GM21367 (cell line): Measurements from ENCODE around the gene SDR42E1.
"Not testable (repeated sequence)": the region's sequence is repeated elsewhere in the genome, so short reads cannot be mapped to it uniquely, and the experiment has no call there.

ENCODE experiments used
- ATAC-seq: cut with Tn5 transposase; IDR thresholded peaks from one replicate; pipeline ENCODE4 v1.9.1; 2021; ENCODE audit not compliant: unreplicated experiment

Gene SDR42E1

DNA sequence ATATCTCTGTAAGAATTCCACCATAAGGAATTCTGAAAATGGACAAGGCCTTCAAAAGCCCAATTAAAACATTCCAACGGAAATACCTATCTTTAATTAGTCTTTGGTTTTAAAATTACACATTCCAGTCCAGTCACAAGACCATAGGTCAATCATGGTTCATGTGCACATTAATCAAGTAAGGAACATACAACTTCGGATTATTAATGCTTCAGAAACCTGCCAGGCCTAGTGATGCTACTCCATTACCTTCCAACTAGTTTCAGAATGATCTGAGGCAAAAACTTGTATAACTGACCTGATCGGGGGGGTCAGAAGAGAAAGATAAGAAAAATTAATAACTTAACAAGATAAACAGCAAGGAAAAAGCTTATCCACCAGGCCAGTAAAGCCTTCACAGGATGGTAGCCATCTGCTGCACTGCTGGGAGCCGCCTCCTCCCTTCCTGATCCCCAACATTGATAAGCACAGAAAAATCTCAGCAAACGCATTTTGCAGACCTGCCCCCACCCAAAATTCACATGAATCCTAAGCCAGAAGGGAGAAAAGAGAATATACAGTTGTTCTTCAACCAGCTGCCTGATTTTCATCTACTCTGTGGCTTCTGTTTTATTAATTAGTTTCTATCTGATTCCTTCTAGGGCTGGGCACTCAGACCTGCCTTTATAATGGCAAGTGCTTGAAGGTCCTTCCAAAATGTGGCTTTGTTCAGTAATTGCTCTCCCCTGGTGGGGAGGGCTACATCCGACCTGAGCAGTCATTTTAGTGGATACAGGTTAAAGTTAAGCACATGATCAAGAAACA, 6.0 kb downstream of the SDR42E1 start:
- ATAC-seq, result no peak

- no peak for ATAC-seq
Observed at GRCh38 chr16:82004601-82005000, 6.7 kb downstream of the SDR42E1 start.

- no peak for ATAC-seq
Observed at GRCh38 chr16:82002831-82003230, 8.4 kb downstream of the SDR42E1 start.

DNA sequence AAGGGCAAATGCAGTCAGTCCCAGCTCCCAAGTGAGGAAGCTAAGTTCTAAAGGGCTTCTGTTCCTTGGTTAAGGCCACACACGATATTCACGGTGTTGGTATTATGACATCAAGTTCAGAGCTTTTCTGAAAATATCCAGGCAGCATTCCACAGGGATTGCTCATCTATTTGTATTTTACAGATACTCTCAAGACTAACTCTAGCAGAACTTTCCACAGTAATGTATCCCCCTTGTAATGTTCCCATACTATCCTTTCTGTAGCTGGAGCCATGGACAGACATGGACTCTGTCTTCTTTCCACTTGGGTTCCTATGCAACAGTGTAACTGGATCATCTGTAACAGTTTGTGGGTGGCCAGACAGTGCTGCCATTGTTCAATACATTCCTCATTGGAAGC, 13.5 kb downstream of the SDR42E1 start:
- ATAC-seq, result no peak

GRCh38 chr16:81996664-81997509, 14.4 kb downstream of the SDR42E1 start:
- ATAC-seq, result no peak

GRCh38 chr16:81995651-81996050, 15.6 kb downstream of the SDR42E1 start:
- no peak for ATAC-seq

GRCh38 chr16:81994485-81994884, 16.8 kb downstream of the SDR42E1 start:
- no peak for ATAC-seq

- ATAC-seq, result no peak
Observed at GRCh38 chr16:81992859-81993258, 18.4 kb downstream of the SDR42E1 start.

DNA sequence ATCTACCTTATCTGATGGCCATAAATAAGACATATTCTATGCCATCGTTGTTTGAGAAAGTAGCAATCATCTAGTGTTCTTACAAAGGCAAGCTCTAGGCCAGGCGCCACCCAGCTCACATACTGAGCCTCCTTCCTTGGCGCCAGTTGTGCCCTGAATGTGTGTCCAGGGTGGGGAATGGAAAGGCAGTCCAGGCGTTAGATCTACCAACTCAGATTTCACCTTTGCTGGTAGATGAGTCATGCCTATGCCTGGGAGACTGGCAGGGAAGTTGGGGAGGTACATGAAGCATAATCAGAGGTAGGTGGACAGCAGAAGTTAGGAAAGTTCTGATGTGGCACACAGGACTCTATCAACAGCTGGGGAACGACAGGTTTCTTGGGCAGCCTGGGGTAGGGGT, 23.6 kb downstream of the SDR42E1 start:
- ATAC-seq, result no peak

DNA sequence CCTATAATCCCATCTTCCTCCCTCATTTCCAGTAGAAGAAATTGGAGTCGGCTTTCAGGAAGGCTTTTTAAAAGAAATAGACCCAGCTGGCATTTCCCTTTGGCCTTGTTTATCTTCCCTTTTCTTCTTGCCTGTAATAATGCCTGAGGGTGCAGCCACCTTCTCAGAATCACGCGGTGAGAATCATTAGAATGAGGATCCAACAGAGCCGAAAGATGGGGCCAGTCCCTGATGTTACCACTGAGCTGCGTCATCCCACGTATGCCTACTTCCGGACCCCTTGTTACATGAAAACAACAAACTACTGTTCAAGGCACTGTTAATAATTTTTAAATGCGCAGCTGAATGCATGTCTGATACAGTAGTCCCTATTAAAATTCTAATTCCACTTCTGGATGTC, 24.1 kb downstream of the SDR42E1 start:
- ATAC-seq, result no peak

- not testable (repeated sequence) for ATAC-seq
Observed at GRCh38 chr16:81977335-81977942, 33.8 kb downstream of the SDR42E1 start.

GRCh38 chr16:81975637-81976036, 35.6 kb downstream of the SDR42E1 start:
- no peak for ATAC-seq

- no peak for ATAC-seq
Observed at GRCh38 chr16:81973737-81974136, 37.5 kb downstream of the SDR42E1 start.

DNA sequence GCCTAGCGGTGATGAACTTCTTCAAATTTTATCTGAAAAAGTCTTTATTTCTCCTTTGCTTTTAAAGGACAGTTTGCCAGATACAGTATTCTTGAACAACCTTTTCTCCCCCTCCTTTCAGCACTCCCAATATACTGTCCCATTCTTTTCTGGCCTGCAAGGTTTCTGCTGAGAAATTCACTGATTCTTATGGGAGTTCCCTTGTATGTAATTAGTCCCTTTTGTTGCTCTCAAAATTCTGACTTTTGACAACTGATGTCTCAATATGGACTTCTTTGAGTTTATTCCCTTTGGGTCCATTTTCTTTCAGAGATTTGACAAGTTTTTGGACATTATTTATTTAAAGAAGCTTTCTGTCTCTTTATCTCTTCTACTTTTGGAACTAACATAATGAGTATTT, 39.4 kb downstream of the SDR42E1 start:
- ATAC-seq, result no peak

DNA sequence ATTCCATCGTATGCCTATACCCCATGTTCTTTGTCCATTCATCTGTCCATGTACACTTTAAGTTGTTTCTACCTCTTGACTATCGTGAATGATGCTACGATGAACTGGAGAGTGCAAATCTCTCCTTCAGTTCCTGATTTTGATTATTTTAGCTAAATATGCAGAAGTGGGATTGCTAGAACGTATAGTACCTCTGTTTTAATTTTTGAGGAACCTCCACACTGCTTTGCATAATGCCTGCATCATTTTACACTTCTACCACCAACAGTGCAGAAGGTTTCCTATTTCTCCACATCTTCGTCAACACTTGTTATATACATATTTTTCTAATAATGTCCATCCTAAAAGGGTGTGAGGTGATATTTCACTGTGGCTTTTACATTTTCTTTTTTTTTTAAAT, 43.9 kb downstream of the SDR42E1 start:
- ATAC-seq, result no peak

DNA sequence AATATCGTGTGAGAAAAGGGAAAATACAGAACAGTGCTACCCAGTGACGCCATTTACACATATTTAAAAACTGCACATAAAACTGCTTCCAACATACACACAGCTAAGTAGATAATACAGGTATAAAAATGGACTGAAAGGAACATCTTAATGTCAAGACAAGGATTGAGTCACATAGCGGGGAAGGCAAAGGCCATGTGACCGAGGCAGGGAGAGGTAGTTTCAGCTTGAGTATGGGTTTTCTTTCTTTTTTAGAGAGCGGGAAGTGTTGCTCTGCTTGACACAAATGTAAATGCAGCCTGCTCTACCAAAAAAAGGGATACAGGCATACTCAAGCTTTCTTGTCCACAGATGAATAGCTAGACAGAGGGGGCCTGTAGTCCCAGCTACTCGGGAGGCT, 46.5 kb downstream of the SDR42E1 start:
- ATAC-seq, result no peak

- no peak for ATAC-seq
Observed at GRCh38 chr16:81956213-81956948, 54.9 kb downstream of the SDR42E1 start.

- no peak for ATAC-seq
Observed at GRCh38 chr16:81951564-81951963, 59.7 kb downstream of the SDR42E1 start.

DNA sequence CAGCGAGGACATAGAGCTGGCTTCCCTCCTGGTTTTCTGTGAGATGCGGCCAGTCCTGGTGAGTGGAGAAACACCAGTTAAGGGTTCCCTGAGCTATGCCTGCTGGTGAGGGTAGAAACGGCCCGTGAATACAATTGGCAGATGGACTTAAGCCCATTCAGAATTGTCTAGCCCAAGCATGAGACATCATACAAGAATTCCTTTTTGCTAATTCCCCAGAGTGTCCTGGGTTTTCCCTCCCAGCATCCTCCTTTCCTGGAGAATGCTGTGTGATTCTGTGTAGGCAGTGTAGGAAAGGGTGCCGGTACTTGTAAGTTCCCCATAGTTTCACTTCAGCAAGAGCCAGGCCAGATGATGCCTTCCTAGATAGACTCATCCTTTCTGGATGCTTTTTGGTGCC, 65.1 kb downstream of the SDR42E1 start:
- no peak for ATAC-seq

- no peak for ATAC-seq
Observed at GRCh38 chr16:81945665-81946064, 65.6 kb downstream of the SDR42E1 start.

DNA sequence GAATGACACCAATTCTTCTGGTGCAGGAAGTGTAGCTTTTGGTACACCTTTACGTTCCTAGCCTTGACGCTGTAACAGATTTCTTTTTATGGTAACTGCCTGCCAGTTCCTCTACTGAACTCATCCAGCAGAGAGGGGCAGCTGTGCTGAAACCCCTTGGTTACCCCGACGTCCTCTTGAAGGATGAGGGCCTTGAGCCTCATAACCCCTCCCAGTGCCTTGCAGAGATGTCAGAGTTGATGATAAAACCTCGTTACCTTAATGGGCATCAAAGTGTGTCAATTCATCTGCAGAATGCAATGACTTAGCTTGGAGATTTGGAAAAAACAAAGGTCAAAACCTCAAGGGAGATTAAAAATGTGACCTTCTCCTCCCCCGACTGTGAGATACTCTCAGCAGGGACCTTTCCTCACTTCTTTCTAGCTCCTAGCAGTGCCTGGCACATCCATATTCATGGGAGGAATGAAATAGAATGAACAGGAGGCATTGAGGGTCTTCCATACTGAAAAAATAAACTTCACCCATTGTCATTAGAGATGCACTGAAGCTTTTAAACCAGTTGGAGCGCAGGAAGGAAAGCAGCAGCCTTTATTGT, 69.2 kb downstream of the SDR42E1 start:
- ATAC-seq, result no peak
